CD14-positive monocyte (primary cell): ENCODE measurements around the gene USP1. TPM values are rescaled to one million over a fixed set of nuclear protein-coding genes. Genes with fewer than 3 reads are reported as not detected.

Experiments
- DNase-seq, 3 donors: peaks; one replicate each; pipeline ENCODE4 v3.0.0-alpha.2; 2011 to 2022
- H2AFZ ChIP-seq: 2 replicates; pipeline ENCODE4 v1.6.0; 2012; ENCODE audit warnings: mild to moderate bottlenecking, low read depth, low read length, inconsistent platforms; ENCODE audit not compliant: insufficient read depth, poor library complexity, severe bottlenecking
- H3K27ac ChIP-seq, 2 donors: 1 replicate in 1 of 2; 2 replicates in 1 of 2; pipeline ENCODE4 v1.5.1; 2012 to 2013; ENCODE audit warnings: low read length in 2 of 2, control low read depth in 1 of 2, inconsistent platforms in 1 of 2, low read depth in 1 of 2, mild to moderate bottlenecking in 1 of 2
- H3K27me3 ChIP-seq, 2 donors: one replicate each; pipeline versions ENCODE4 v1.6.0 to v1.6.1; 2011 to 2013; ENCODE audit warnings: low read length in 2 of 2; ENCODE audit not compliant: control insufficient read depth in 2 of 2, insufficient read depth in 2 of 2
- H3K36me3 ChIP-seq, 2 donors: replicated peaks in 1 of 2; 1 replicate in 1 of 2; 2 replicates in 1 of 2; pipeline versions ENCODE4 v1.5.1 to v1.6.1; 2012 to 2013; ENCODE audit warnings: low read length in 2 of 2, control low read depth in 1 of 2, inconsistent platforms in 1 of 2, mild to moderate bottlenecking in 1 of 2; ENCODE audit not compliant: insufficient read depth in 2 of 2, control insufficient read depth in 1 of 2
- H3K4me1 ChIP-seq, 2 donors: 1 replicate in 1 of 2; 2 replicates in 1 of 2; pipeline versions ENCODE4 v1.5.1 to v1.6.1; 2012 to 2013; ENCODE audit warnings: low read length in 2 of 2, control low read depth in 1 of 2, inconsistent platforms in 1 of 2, mild to moderate bottlenecking in 1 of 2, moderate library complexity in 1 of 2; ENCODE audit not compliant: insufficient read depth in 2 of 2, control insufficient read depth in 1 of 2
- H3K4me2 ChIP-seq: replicated peaks from 2 replicates; pipeline ENCODE3; 2012; ENCODE audit warnings: low read length, moderate library complexity, mild to moderate bottlenecking; ENCODE audit not compliant: poor library complexity, severe bottlenecking; ENCODE audit errors: extremely low read depth
- H3K4me3 ChIP-seq, 3 experiments: fragments of 200-600 bp in 1 of 3; sonication (generic) in 1 of 3; replicated peaks in 1 of 3; 1 replicate in 2 of 3; 2 replicates in 1 of 3; pipeline ENCODE4 v1.5.1; 2011 to 2013; ENCODE audit warnings: low read length in 3 of 3, mild to moderate bottlenecking in 3 of 3, control low read depth in 2 of 3, low read depth in 2 of 3, inconsistent platforms in 1 of 3, moderate library complexity in 1 of 3
- H3K79me2 ChIP-seq: 2 replicates; pipeline ENCODE4 v1.6.0; 2012; ENCODE audit warnings: mild to moderate bottlenecking, control low read depth, inconsistent platforms, low read length, moderate library complexity; ENCODE audit not compliant: insufficient read depth
- H3K9ac ChIP-seq: 2 replicates; pipeline ENCODE4 v1.6.0; 2017; ENCODE audit warnings: low read length, mild to moderate bottlenecking; ENCODE audit not compliant: insufficient read depth, poor library complexity, severe bottlenecking
- H3K9me3 ChIP-seq, 2 donors: replicated peaks in 1 of 2; 1 replicate in 1 of 2; 2 replicates in 1 of 2; pipeline versions ENCODE4 v1.5.1 to v1.6.1; 2012 to 2013; ENCODE audit warnings: low read length in 2 of 2, control low read depth in 1 of 2; ENCODE audit not compliant: control insufficient read depth in 1 of 2, insufficient read depth in 1 of 2
- H4K20me1 ChIP-seq: 2 replicates; pipeline ENCODE4 v1.6.0; 2012; ENCODE audit warnings: mild to moderate bottlenecking, low read length, control low read depth, moderate library complexity; ENCODE audit not compliant: insufficient read depth
- H3K27ac Mint-ChIP-seq, 7 donors: one replicate each; pipeline ENCODE4 v1.8.0; 2020; ENCODE audit warnings: mild to moderate bottlenecking in 7 of 7, mixed read lengths in 7 of 7, moderate library complexity in 6 of 7, inconsistent platforms in 2 of 7
- H3K27me3 Mint-ChIP-seq, 3 donors: one replicate each; pipeline ENCODE4 v1.8.0; 2021 to 2022; ENCODE audit warnings: low read depth in 3 of 3, mild to moderate bottlenecking in 3 of 3, mixed read lengths in 3 of 3, moderate library complexity in 3 of 3, inconsistent platforms in 1 of 3
- H3K36me3 Mint-ChIP-seq, 2 donors: one replicate each; pipeline ENCODE4 v1.8.0; 2020; ENCODE audit warnings: mixed read lengths in 2 of 2, inconsistent platforms in 1 of 2, mild to moderate bottlenecking in 1 of 2
- H3K4me1 Mint-ChIP-seq: one replicate; pipeline ENCODE4 v1.8.0; 2020; ENCODE audit warnings: mild to moderate bottlenecking, mixed read lengths
- H3K4me3 Mint-ChIP-seq, 2 donors: one replicate each; pipeline ENCODE4 v1.8.0; 2020; ENCODE audit warnings: mild to moderate bottlenecking in 2 of 2, mixed read lengths in 2 of 2, moderate library complexity in 1 of 2
- H3K9me3 Mint-ChIP-seq, 7 donors: one replicate each; pipeline ENCODE4 v1.8.0; 2020 to 2022; ENCODE audit warnings: mixed read lengths in 7 of 7, mild to moderate bottlenecking in 6 of 7, moderate library complexity in 6 of 7, inconsistent platforms in 2 of 7
- WGBS: methylation state at CpG from one replicate; pipeline ENCODE4 v1.1.5; 2013; ENCODE audit warnings: missing lambda C conversion rate; ENCODE audit not compliant: insufficient coverage; 5-methylcytosine and 5-hydroxymethylcytosine counted together
- intact Hi-C, 2 donors: fragments of 100-400 bp; cut with micrococcal nuclease; formaldehyde crosslinking; loops; one replicate each; pipeline versions ENCODE4 v1.15.0 to v1.15.1; 2023
- polyA plus RNA-seq, 3 donors: library from polyadenylated mRNA; depleted of rRNA in 1 of 3; unstranded in 2 of 3; stranded (reverse) in 1 of 3; fragments of 300-500 nt in 2 of 3; fragments of >200 nt in 1 of 3; fragmentation: Illumina TruSeq in 2 of 3; gene quantifications; 1 replicate in 2 of 3; 2 replicates in 1 of 3; pipeline ENCODE4 v1.2.3, GENCODE V29; 2012 to 2021
- TF ChIP-seq, protein P1 (sequence below): fragments of 200-600 bp; IDR thresholded peaks from one replicate; pipeline ENCODE4 v1.8.0; 2022; ENCODE audit warnings: antibody characterized with exemption, mild to moderate bottlenecking

USP1 gene
- polyA plus RNA-seq, 3 donors = 5.3 to 24.0 (median 13.6) TPM

DNA sequence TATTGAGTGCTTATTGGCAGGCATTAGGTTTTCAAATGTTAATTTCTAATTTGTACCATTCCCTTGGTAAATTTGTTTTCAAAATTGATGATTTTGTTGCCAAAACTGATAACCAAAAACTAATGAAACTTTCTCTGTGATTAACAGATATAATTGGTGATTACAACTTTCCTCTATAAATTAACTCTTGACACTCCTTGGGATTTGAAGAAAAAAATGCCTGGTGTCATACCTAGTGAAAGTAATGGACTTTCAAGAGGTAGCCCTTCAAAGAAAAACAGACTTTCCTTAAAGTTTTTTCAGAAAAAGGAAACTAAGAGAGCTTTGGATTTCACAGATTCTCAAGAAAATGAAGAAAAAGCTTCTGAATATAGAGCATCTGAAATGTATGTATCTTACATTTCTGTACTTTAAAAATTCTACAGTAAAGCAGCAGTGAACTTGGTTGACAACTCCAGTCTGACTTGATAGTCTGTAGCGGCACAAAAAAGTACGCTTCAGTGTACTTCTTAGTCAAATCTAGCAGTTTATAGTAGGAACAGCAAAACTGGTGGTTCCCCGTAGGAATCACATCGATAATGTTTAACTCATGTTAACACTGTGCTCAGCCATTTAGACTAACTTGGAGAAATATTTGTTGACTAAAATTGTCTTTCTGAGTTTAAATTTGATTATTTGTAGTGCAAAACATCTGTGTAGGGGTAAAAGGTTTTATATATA is 3.0 kb downstream of the USP1 start:
- H3K27me3 ChIP-seq = no peaks in the 10 kb centered on the region
- peaks cover 79% of the 10 kb centered on the region for H3K79me2 ChIP-seq
- TF ChIP-seq, protein P1, sequence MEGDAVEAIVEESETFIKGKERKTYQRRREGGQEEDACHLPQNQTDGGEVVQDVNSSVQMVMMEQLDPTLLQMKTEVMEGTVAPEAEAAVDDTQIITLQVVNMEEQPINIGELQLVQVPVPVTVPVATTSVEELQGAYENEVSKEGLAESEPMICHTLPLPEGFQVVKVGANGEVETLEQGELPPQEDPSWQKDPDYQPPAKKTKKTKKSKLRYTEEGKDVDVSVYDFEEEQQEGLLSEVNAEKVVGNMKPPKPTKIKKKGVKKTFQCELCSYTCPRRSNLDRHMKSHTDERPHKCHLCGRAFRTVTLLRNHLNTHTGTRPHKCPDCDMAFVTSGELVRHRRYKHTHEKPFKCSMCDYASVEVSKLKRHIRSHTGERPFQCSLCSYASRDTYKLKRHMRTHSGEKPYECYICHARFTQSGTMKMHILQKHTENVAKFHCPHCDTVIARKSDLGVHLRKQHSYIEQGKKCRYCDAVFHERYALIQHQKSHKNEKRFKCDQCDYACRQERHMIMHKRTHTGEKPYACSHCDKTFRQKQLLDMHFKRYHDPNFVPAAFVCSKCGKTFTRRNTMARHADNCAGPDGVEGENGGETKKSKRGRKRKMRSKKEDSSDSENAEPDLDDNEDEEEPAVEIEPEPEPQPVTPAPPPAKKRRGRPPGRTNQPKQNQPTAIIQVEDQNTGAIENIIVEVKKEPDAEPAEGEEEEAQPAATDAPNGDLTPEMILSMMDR = no peak
- no peaks in the 10 kb centered on the region for H3K9me3 ChIP-seq
- WGBS = 100% methylated on average over 2 of the region's 4 CpGs
- Mint-ChIP-seq H3K4me1 (peaks cover 37% of the 10 kb centered on the region), H3K4me3 (no peak overlapping the region), H3K9me3 (no peaks in the 10 kb centered on the region), H3K27ac (no peak overlapping the region), H3K27me3 (peaks cover 0 to 2% (median 0%) of the 10 kb centered on the region in 3 donors), H3K36me3 (peaks cover 24 to 32% of the 10 kb centered on the region in 2 donors)
- H3K27ac ChIP-seq = peak overlapping the region in 1 of 2 donors; percentile 37
- no peak overlapping the region for H2AFZ ChIP-seq
- H4K20me1 ChIP-seq = peaks cover 9% of the 10 kb centered on the region
- H3K36me3 ChIP-seq = peaks cover 27 to 35% of the 10 kb centered on the region in 2 donors
- no peak overlapping the region for H3K9ac ChIP-seq
- H3K4me2 ChIP-seq = no peak overlapping the region
- H3K4me1 ChIP-seq = peaks cover 16 to 31% of the 10 kb centered on the region in 2 donors
- no peak overlapping the region for H3K4me3 ChIP-seq
- no peak for DNase-seq
- intact Hi-C loops = loop anchor here (5.0 kb wide), 1 partner anchor 347 kb away; no protein-coding TSS in a partner anchor

DNA sequence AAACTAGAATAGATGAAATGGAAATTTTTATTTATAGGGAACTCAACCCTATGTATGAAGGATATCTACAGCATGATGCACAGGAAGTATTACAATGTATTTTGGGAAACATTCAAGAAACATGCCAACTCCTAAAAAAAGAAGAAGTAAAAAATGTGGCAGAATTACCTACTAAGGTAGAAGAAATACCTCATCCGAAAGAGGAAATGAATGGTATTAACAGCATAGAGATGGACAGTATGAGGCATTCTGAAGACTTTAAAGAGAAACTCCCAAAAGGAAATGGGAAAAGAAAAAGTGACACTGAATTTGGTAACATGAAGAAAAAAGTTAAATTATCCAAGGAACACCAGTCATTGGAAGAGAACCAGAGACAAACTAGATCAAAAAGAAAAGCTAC is 7.9 kb downstream of the USP1 start:
- TF ChIP-seq, protein P1 = no peak
- Histone ChIP-seq H3K9ac (no peak overlapping the region), H3K27me3 (no peaks in the 10 kb centered on the region), H3K9me3 (no peaks in the 10 kb centered on the region), H3K4me3 (no peak overlapping the region), H3K79me2 (peaks cover 83% of the 10 kb centered on the region), H2AFZ (no peak overlapping the region), H3K4me2 (no peak overlapping the region), H3K36me3 (peaks cover 64 to 83% of the 10 kb centered on the region in 2 donors), H3K27ac (peak overlapping the region in 1 of 2 donors; percentile 6), H3K4me1 (peaks cover 0 to 3% of the 10 kb centered on the region in 2 donors), H4K20me1 (peaks cover 4% of the 10 kb centered on the region)
- intact Hi-C loops = no loop called here
- peak overlapping the region in 5 of 7 donors; percentile 20 to 87 (median 50) for H3K27ac Mint-ChIP-seq
- peaks cover 57 to 75% of the 10 kb centered on the region in 2 donors for H3K36me3 Mint-ChIP-seq
- DNase-seq = no peak
- no peaks in the 10 kb centered on the region for H3K27me3 Mint-ChIP-seq
- WGBS = no CpG with 5 or more reads among the region's 1 CpG
- H3K4me3 Mint-ChIP-seq = no peak overlapping the region
- H3K4me1 Mint-ChIP-seq = peaks cover 15% of the 10 kb centered on the region
- no peaks in the 10 kb centered on the region for H3K9me3 Mint-ChIP-seq
